Activated T-cell treated with anti-CD3 and anti-CD28 coated beads for 4 hours (primary cell): Measurements from ENCODE around the gene VIPR1.
"Not testable (repeated sequence)": the region's sequence is repeated elsewhere in the genome, so short reads cannot be mapped to it uniquely, and the experiment has no call there.

Experiments
- DNase-seq: peaks from one replicate; pipeline ENCODE4 v3.0.0-alpha.2; 2020

VIPR1 gene

DNA sequence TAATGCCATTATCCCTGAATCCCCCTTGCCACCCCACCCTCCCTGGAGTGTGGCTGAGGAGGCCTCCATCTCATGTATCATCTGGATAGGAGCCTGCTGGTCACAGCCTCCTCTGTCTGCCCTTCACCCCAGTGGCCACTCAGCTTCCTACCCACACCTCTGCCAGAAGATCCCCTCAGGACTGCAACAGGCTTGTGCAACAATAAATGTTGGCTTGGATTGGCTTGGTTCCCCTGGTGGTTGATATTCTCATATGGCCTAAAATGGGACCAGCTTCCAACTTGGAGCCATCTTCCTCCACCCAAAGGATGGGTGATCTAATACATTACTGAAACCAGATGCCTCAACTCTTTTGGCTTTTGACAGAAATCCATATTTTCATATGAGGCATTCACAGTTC is 34.9 kb downstream of the VIPR1 start:
- DNase-seq = no peak

DNA sequence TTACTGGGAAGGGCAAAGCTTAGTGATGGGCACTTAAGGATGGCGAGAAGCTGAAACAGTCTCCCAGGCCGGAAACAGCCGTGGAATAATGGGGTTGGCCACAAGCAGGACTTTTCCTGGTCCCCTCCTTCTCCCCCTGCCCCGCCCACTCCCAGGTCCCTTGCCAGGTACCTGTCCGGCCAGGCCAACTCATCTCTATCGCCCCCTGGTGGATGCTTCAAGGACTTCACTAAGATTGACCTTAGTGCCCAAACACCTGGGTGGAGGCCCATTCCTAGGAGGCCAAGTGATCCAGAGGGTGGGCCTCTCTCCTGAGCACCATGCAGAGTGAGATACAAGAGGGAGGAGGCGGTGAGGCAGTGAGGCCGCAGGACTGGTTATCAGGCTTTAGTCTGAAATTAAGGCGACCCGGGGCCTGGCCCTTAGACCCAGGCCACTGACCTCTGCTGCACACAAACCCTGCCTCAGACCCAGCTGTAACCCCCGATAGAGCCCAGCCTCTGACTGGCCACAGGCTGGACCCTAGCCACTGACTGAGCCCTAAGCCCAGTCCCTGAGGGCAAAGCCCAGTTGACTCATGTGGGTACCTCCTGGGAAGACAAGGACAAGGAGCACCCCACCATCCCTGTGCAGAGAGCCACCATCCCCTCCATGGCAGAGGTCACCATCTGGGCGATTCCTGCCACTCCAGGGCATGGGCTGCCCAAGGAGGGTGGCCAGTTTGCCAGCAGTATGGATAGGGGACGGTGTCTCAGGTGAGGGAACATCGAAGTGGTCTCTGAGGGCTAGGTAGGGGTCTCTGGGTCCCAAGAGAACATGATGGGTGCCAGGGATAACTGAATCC is 37.6 kb downstream of the VIPR1 start:
- peak; percentile 50 for DNase-seq

DNA sequence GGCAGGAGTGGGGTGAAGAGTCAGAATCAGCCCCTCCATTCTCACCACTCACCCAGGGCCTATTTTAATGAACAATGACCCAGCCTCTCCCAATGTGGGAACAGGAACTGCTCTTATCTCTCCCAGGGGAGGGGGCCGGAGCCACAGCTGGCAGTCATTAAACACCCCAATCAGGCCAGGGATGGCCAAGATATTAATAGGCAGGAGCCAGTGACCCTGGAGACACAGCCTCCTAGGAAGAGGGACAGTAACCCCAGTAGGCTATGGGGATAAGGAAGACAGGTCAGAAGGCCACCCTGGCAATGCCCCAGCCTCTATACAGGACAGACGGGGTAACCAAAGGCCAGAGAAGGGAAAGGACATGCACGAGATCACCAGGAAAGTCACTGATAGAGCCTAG is 38.6 kb downstream of the VIPR1 start:
- no peak for DNase-seq

DNA sequence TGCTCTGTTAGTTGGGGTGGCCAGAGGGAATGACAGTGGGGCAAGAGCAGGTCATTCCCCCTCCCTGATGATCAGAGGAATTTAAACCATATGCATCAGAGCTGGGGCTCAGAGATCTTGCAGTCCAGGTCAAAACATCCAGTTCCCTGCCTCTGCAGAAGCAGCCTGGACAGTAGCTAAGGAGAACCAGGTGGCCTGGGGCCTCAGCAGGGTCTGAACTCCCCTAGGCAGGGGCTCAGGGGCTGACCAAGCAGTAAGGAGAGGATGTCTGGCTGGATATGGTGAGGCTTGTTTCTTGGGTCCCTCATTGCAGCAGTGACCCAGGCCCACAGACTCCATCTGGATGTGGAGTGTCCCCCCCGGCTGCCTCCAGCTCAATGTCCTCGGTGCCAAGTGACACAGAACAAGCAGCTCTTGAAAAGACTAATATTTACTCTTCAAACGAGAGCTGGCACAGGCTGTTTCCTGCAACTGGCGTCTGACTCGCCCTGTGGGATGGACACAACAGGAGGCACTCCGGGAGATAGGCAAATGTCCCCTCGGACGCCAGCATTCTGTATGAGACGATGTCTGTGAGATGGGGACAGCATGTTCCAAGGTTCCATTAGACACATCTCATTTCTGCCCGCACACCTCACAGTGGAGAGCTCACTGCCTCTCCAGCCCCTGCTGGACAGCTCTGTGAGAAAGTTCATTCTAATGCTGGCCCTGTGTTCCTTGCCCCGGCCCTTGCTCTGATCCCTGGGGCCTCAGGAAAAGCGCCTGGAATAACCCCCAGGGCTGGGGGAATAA is 42.2 kb downstream of the VIPR1 start:
- no peak for DNase-seq

DNA sequence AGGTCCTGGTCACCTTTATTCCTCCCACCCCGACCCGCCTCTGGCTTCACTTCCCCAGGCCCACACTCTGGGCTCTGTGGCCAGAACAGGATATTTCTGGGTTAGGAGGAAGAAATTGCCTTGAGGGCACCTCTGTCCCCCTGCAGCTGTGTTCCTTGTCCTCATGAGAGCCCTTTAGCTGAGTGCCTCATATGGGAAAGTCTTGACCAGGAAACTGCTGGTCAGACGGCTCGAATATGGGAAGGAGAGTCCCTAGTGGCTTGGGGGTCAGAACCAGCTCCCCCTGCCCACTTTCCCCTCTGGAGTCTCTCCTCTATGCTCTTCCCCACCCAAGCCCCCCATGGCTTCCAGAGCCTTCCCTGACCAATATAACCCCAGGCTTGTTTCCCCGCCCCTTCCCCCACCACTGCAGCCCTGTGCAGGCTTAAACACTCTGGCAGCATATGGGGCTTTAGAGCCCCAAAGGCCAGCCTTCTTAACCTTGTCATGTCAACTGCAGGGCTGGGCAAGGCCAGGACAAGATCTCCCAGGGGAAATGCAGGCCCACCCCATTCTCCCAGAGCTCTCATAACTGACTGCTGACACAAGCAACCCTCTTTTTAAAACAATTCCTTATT is 42.9 kb downstream of the VIPR1 start:
- no peak for DNase-seq

DNA sequence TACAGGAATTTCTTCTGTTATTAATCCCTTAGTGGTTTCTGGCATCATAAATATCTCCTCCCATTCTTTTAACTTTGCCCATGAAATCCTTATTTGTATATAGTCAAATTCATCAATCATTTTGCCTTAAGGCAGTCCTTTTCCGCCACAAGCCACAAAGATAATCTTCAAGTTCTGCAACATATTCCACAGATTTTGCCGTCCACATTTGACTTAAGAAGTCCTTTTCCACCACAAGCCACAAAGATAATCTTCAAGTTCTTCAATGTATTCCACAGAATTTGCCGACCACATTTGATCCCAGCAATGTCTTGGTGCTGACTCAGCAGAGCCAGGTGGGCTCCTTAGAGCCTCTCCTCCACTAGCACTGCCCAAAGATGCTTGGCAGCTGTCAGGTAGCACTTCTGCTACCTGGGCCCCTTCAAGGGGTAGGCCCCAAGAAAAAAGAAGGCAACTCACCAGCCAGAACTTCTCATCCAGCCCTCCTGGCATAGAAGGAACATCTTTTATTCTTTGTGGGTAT is 44.3 kb downstream of the VIPR1 start:
- DNase-seq = no peak

DNA sequence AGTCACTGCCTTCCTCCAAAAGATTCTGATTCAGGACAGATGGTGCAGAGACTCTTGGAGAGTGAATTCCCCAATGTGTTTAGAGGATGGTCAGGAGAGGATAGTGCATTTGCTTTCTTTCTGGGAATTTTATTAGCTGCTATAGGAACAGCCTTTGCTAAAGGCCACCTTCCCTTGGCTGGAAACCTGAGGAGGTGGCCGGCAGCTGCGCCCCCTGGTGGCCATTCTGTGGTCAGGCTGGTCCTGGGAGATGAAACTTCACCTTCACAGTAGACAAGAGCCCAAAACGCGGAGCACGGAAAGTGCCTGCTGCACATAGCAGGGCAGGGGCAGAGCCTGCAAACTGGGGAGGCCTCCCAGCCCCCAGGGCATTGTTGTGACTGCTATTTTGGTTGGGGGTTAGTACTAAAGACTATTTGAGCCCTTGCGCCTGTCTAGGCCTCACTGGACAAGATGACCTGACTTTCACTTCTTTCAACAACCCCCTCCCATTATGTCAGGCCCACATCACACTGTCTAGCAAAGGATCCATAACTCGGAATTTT is 45.0 kb downstream of the VIPR1 start:
- peak; percentile 58 for DNase-seq

DNA sequence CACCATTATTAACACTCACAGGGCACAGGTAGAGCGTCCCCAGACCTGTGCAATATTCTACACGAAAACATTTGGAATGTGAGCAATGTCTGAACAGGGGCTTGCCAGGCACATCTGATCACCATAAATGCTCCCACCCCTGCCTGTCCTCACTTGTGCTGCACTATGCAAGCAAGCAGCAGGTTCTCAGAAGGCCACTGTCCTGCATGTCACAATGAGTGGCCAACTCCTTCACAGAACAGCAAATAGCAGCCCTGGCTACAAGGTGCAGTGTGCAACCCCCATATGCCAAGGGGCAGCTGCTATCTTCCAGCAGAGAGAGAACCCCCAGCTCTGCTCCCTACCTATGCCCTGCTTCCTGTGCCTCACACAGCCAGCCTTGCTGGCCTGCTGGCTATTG is 46.7 kb downstream of the VIPR1 start:
- DNase-seq = no peak

DNA sequence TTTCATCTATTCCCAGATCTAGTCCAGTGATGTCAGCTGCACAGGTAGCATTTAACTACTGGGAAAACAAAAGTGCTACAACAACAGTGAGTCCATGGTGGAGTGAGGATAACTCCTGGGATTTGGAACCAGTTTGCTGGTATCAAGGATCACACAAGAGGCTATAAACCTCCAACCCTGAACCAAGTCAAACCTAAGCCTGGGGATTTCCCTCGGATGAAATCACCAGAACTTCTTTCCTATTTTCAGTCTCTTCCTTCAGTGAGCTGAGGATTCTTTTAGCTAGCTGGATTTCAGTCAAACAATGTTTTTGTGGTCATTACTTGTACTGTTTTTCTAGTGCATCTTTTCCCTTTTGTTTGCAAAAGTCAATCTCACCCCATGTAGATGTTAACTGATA is 47.8 kb downstream of the VIPR1 start:
- DNase-seq = no peak

DNA sequence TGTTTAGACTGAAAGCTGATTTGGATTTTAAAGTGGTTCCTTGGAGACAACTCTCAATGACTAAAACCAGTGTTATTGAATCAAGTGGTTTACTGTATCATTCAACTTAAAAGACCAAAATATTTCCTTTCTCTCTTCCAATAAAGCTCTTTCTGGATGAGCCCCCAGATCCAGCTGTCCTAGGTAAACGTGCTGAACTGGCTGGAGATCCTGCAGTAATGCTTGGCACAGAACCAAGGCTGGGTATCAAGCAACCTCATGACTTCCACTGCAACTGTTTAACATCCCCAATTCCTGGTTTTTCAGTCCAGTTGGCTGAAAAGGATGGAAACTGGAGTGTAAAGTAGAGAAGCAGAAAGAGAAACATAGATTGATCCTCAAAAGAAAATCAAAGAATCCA is 50.4 kb downstream of the VIPR1 start:
- no peak for DNase-seq

DNA sequence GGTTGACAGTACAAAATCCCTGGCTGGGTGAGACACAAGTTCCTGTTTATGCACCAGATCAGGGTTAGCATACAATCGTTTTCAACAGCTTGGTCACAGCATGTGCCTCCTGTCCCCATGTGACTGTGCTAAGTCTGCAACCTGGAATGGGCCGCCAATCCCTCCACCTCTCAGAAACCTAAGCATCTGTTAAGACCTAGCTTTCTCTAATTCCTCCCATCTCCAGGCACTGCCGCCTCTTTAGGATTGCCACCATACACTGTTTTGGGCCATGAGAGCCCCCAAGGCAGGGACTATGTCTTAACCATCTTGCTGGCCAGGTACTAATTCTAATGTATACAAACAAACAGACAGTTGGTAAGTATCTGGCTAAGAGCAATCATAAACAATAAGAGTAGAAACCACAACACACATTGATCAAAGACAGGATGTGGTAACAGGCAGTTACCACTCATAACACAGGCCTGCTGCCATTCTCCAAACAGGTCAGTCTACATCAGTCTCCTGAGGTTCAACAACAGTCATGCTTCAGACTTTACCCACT is 53.7 kb downstream of the VIPR1 start:
- DNase-seq = no peak

DNA sequence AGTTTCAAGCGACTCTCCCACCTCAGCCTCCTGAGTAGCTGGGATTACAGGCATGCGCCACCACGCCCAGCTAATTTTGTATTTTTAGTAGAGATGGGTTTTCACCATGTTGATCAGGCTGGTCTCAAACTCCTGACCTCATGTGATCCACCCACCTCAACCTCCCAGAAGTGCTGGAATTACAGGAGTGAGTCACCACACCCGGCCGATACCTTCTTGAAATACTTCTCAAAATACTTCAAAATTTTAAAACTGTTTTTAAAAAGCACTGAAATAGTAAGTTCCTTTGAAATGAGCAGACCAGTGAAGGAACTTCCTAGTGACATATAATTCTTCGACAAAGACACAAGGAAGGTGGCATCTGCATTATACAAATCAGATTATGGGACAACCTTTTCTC is 54.4 kb downstream of the VIPR1 start:
- not testable (repeated sequence) for DNase-seq

DNA sequence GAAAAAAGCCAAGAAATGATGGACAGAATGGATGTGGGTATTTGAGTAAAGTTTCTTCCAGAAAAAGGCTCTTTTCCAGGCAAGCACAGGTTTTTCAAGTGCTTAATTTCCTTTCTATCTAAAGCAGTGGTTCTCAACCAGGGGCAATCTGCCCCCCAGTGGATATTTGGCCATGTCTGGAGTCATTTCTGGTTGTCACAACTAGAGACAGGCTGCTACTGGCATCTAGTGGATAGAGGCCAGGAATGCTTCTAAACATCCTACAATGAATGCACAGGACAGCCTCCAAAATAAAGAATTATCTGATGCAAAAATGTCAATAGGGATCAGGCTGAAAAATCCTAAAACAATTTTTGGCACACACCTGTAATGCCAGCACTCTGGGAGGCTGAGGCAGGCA is 55.4 kb downstream of the VIPR1 start:
- no peak for DNase-seq

DNA sequence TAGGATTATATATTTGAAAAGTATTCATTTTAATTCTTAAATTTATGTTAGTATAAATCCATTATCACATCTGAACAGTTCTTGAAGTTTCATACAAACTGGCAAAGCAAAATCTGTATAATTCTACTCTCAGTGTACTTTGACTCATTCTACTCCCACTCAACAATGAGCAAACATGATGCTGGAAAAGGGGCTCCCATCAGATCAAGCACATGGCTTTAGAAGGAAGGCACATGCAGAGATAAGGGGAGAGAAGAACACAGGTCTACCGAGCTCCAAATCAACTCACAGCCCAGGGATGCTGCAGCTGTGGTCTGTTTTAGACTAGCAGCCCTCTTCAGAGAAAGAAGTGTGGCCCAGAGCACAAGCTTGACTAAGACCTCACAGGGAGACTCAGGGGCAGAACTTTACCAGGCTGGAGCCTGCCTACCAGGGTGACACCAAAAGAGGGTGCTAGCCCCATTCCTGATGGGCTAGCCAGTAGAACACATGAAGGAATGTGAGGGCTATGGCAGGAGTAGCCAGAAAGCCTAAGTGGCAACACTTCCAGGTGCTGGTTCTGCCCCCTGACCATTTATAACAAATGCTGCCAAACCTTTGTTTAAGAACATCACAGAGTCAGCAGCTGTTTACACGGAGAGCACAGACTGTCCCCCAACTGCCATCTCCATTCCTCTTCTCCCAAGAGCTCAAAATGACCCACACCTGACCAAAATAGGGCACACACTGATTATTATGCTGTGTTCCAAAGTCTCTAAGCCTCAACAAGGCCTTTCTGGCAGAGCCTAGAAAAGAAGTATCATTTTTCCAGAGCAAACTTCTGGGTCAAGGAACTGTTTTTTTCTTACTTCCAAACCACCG is 59.8 kb downstream of the VIPR1 start:
- DNase-seq = no peak

DNA sequence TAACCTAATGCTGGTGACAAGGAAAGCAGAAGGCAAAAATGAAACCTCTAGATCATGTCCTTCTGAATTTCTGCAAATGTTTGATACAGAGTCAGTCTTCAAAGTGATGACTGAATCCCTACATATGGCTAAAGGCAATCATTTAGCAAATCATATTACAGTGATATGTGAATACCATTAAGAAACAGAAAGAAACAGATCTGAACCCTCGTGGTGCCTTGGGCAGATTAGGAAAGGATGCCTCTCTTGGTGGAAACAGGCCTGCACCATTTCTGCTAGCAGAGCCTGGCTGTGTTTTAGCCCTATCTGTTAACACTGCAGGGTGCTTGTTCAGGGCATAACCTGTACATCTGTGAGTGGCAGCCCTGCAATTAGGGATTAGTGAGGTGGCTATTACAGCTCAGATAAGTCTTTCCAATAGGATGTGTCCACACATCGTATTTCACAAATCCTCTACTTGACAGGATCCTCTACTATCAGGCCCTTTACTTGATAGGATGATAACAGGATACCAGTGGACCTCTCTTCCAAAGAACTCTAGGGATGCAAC is 67.2 kb downstream of the VIPR1 start:
- DNase-seq = no peak

DNA sequence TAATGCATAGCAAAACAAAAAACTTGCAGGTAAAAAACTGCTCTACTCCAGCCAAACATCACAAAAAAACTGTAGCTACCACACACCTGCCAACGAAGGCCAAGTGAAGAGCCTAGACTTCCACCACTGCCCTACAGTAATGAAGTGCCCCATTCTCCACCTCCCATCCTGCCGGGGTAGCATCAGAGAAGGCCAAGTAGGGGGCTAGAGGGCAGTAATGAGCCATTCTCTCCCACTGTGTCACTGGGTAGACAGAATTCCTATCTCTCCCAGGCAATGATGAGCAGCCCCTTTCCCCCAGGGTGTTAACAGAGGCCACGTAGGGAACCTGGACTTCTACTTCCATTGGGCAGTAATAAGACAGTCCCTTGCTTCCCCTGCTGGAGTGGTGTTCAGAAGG is 69.8 kb downstream of the VIPR1 start:
- no peak for DNase-seq

DNA sequence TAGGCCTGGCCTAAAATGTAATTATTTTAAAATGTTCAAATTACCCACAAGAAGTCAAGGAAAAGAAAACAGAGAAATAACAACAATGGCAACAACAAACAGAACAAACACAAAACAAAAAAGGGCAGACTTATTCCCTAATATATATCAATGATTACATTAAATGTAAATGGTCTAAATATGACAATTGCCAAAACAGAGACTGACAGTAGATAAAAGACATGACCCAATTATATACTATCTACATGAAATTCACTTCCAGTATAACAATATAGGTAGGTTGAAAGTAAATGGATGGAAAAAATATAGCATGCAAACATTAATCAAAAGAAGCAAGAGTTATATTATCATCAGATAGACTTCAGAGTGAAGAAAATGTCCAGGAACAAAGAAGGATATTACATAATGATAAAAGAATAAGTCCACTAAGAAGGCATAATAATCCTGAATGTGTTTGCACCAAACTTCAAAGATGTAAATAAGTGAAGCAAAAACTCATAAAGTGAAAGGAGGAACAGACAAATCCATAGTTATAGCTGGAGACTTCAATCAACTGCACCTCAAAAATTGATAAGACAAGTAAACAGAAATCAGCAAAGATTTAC is 72.8 kb downstream of the VIPR1 start:
- DNase-seq = no peak

DNA sequence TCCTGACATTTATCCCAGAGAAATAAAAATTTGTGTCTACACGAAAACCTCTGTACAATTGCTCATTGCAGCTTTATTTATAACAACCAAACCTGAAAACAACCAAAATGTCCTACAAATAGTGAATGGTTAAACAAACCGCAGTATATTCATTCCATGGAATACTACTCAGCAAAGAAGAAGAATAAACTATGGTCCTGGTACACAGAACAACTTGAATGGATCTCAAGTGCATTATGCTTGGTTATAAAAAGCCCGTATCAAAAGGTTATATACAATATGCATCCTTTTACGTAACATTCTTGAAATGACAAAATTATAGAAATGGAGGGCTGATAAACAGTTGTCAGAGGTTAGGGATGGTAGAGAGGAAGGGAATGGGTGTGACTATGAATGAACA is 75.6 kb downstream of the VIPR1 start:
- no peak for DNase-seq

DNA sequence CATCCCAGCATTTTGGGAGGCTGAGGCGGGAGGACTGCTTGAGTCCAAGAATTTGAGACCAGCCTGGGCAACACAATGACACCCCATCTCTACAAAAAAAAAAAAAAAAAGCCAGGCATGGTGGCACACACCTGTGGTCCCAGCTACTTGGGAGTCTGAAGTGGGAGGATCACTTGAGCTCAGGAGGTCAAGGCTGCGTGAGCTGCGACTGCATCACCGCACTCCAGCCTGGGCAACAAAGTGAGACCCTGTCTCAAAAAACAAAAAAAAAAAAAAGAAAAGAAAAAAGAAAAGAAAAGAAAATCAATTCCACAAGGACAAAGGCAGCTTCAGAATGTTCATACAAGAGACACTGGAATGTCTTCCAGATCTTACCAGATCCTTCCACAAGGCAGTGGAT is 76.9 kb downstream of the VIPR1 start:
- not testable (repeated sequence) for DNase-seq

DNA sequence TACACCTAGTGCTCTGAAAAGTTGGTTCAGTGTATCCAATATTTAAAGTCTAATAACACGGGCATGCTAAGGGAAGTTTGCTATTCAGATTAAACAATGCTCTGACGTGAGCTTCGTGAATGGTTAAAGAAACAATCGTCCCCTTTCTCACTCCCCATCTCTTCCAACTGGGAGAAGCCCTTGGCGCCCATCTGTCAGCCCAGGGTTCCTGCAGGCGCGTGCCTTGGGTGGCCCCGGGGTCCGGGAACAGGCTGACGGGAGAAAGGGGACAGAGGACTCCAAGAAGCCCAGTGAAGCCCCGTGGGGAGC is 78.9 kb downstream of the VIPR1 start:
- DNase-seq = no peak

DNA sequence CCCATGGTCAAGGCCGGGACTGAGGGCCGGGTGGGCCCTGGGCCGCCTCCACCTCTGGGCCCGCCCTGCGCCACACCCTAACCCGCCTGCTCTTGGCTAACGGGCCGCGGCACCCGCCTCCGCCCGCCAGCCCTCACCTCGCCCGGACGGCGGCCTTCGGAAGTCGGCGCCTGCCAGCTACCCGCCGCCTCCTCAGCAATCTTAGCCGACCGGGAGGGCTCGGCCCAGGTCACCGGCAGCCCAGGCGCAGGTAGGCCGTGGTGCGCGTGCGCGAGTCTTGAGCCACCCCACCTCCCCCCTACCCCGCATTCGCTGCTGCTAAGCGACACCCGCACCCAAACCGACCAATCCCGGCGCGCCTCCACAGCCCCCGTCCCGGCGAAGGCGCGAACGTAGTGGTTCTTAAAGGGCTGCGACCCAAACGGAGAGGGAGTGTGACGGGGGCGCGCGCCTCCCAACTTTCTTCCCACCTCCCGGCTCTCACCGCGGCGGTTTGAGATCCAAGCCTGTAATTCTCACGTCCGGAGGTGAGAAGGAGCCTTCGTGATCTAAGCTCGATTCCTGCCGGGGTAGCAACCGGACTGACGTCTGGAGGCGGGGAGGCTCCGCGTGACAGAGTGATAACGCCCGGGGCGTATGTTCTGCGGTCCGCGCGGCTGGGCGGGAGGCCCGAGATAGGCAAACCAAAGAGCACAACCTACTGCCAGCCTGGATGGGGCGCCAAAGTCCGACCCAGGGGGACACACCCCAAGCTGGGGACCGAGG is 79.4 kb downstream of the VIPR1 start, which contains the start of gene SEC22C:
SEC22C (minus strand) TSS at position 259 of the 765 bp plus-strand sequence. CDS start 12,921 bp downstream, outside the sequence.
- DNase-seq = peak; percentile 94
